IMR-90 (cell line): ENCODE results near the gene NUAK1. TPM values are rescaled to one million over a fixed set of nuclear protein-coding genes. Genes with fewer than 3 reads are reported as not detected.

Experiments
- ATAC-seq: fragments of 200-7000 bp; cut with Tn5 transposase; 2 replicates; pipeline ENCODE4 v1.9.1; 2020; ENCODE audit warnings: low read depth, mild to moderate bottlenecking, moderate library complexity
- BruUV-seq: library from RNA; stranded (reverse); fragments of 400-500 nt; replicated peaks from 2 replicates; lab custom pipeline; 2021; lab: Mats Ljungman, UMichigan
- CTCF ChIA-PET: fragments of 300-600 bp; formaldehyde crosslinking; extraction: SDS; loops from one replicate; lab custom pipeline; 2021; ENCODE audit warnings: antibody characterized with exemption; lab: Yijun Ruan, JAX
- POLR2A ChIA-PET: fragments of 300-600 bp; sonication (Branson Sonifier 250); formaldehyde crosslinking; loops from one replicate; lab custom pipeline; 2022; ENCODE audit warnings: antibody characterized with exemption; ENCODE audit not compliant: unreplicated experiment; lab: Charles Lee
- DNase-seq: peaks from one replicate; pipeline ENCODE4 v3.0.0; 2013
- H2AFZ ChIP-seq: replicated peaks from 2 replicates; pipeline ENCODE3; 2013; ENCODE audit warnings: low read length, mild to moderate bottlenecking; ENCODE audit not compliant: poor library complexity
- H2AK5ac ChIP-seq: 2 replicates; pipeline ENCODE4 v1.6.1; 2013; ENCODE audit warnings: low read depth, low read length, inconsistent platforms
- H2AK9ac ChIP-seq: replicated peaks from 2 replicates; pipeline ENCODE3; 2013; ENCODE audit warnings: mild to moderate bottlenecking, low read depth, low read length, moderate library complexity; ENCODE audit not compliant: poor library complexity
- H2BK120ac ChIP-seq: 2 replicates; pipeline ENCODE4 v1.6.1; 2013; ENCODE audit warnings: low read depth, low read length, inconsistent platforms
- H2BK15ac ChIP-seq: 3 replicates; pipeline ENCODE4 v1.6.1; 2013; ENCODE audit warnings: low read depth, low read length, inconsistent platforms
- H2BK20ac ChIP-seq: 2 replicates; pipeline ENCODE4 v1.6.1; 2013; ENCODE audit warnings: low read depth, mild to moderate bottlenecking, inconsistent platforms, low read length, moderate library complexity
- H2BK5ac ChIP-seq: 2 replicates; pipeline ENCODE4 v1.6.1; 2013; ENCODE audit warnings: mild to moderate bottlenecking, low read depth, low read length, inconsistent platforms; ENCODE audit not compliant: poor library complexity, severe bottlenecking
- H3K14ac ChIP-seq: replicated peaks from 2 replicates; pipeline ENCODE4 v1.6.1; 2013; ENCODE audit warnings: low read depth, low read length, inconsistent platforms
- H3K18ac ChIP-seq: 2 replicates; pipeline ENCODE4 v1.6.1; 2013; ENCODE audit warnings: low read depth, low read length, control low read depth
- H3K23ac ChIP-seq: 2 replicates; pipeline ENCODE4 v1.6.1; 2013; ENCODE audit warnings: low read depth, low read length, inconsistent platforms
- H3K27ac ChIP-seq: 2 replicates; pipeline ENCODE4 v1.5.1; 2013; ENCODE audit warnings: mild to moderate bottlenecking, control low read depth, low read length; ENCODE audit not compliant: insufficient read depth
- H3K27me3 ChIP-seq: 2 replicates; pipeline ENCODE4 v1.6.1; 2013; ENCODE audit warnings: low read length; ENCODE audit not compliant: control insufficient read depth, insufficient read depth
- H3K36me3 ChIP-seq: 2 replicates; pipeline ENCODE4 v1.6.1; 2013; ENCODE audit warnings: low read length, mixed read lengths; ENCODE audit not compliant: control insufficient read depth, insufficient read depth
- H3K4ac ChIP-seq: 2 replicates; pipeline ENCODE4 v1.6.1; 2013; ENCODE audit warnings: low read depth, low read length, inconsistent platforms
- H3K4me1 ChIP-seq: 2 replicates; pipeline ENCODE4 v1.6.1; 2013; ENCODE audit warnings: low read length, mixed read lengths; ENCODE audit not compliant: control insufficient read depth, insufficient read depth
- H3K4me2 ChIP-seq: 2 replicates; pipeline ENCODE4 v1.6.1; 2013; ENCODE audit warnings: low read depth, mild to moderate bottlenecking, control low read depth, low read length, moderate library complexity
- H3K4me3 ChIP-seq: 2 replicates; pipeline ENCODE4 v1.5.1; 2013; ENCODE audit warnings: low read depth, mild to moderate bottlenecking, control low read depth, low read length, moderate library complexity; ENCODE audit not compliant: insufficient read depth
- H3K56ac ChIP-seq: 2 replicates; pipeline ENCODE4 v1.6.1; 2013; ENCODE audit warnings: low read length, inconsistent platforms; ENCODE audit not compliant: insufficient read depth; ENCODE audit errors: extremely low read depth
- H3K79me1 ChIP-seq, 2 experiments: 2 replicates each; pipeline ENCODE4 v1.6.1; 2013; ENCODE audit warnings: low read length in 2 of 2, inconsistent platforms in 1 of 2, low read depth in 1 of 2
- H3K9ac ChIP-seq: 2 replicates; pipeline ENCODE4 v1.6.1; 2013; ENCODE audit warnings: low read depth, low read length, control low read depth
- H3K9me1 ChIP-seq: 2 replicates; pipeline ENCODE4 v1.6.1; 2013; ENCODE audit warnings: low read length, inconsistent platforms; ENCODE audit not compliant: insufficient read depth
- H3K9me3 ChIP-seq: 2 replicates; pipeline ENCODE4 v1.6.1; 2013; ENCODE audit warnings: low read length; ENCODE audit not compliant: control insufficient read depth, insufficient read depth
- H4K20me1 ChIP-seq: 2 replicates; pipeline ENCODE4 v1.6.1; 2013; ENCODE audit warnings: low read length, inconsistent platforms; ENCODE audit not compliant: insufficient read depth
- H4K5ac ChIP-seq: 2 replicates; pipeline ENCODE4 v1.6.1; 2013; ENCODE audit warnings: mild to moderate bottlenecking, low read depth, low read length, control low read depth
- H4K8ac ChIP-seq, 2 experiments: 2 replicates each; pipeline ENCODE4 v1.6.1; 2013; ENCODE audit warnings: low read depth in 2 of 2, low read length in 2 of 2, control low read depth in 1 of 2, inconsistent platforms in 1 of 2
- H4K91ac ChIP-seq: 2 replicates; pipeline ENCODE4 v1.6.1; 2013; ENCODE audit warnings: low read depth, low read length, inconsistent platforms; ENCODE audit not compliant: insufficient read depth
- BHLHE40 ChIP-seq: fragments of 150-350 bp; IDR thresholded peaks from 2 replicates; pipeline ENCODE4 v1.6.1; 2016; ENCODE audit warnings: mild to moderate bottlenecking, low read depth, low read length
- FOS ChIP-seq: fragments of 150-350 bp; IDR thresholded peaks from 2 replicates; pipeline ENCODE4 v1.6.1; 2016; ENCODE audit warnings: low read depth, low read length
- MAFK ChIP-seq: IDR thresholded peaks from 2 replicates; pipeline ENCODE4 v1.6.1; 2012; ENCODE audit warnings: low read depth, low read length, improper control_type of control experiment
- POLR2A ChIP-seq: IDR thresholded peaks from 2 replicates; pipeline ENCODE4 v1.6.1; 2012; ENCODE audit warnings: mild to moderate bottlenecking, low read depth, low read length
- RFX5 ChIP-seq: IDR thresholded peaks from 2 replicates; pipeline ENCODE4 v1.8.0; 2012; ENCODE audit warnings: low read depth, mild to moderate bottlenecking, low read length, moderate library complexity
- SMC3 ChIP-seq: fragments of 150-350 bp; IDR thresholded peaks from 2 replicates; pipeline ENCODE4 v1.6.1; 2016; ENCODE audit warnings: low read depth, mild to moderate bottlenecking, antibody characterized with exemption, low read length, moderate library complexity
- WGBS, 2 experiments: methylation state at CpG; one replicate each; pipeline versions ENCODE4 v1.1.5 to v1.1.7; 2013; ENCODE audit warnings: missing lambda C conversion rate in 2 of 2; ENCODE audit not compliant: insufficient read length in 1 of 2; ENCODE audit errors: extremely low coverage in 2 of 2; 5-methylcytosine and 5-hydroxymethylcytosine counted together
- dilution Hi-C: fragments of 300-500 bp; cut with HindIII; formaldehyde crosslinking; loops from one replicate; pipeline ENCODE4 v1.14.3; 2018; ENCODE audit warnings: low sequenced_read_pairs; ENCODE audit not compliant: unreplicated experiment
- in situ Hi-C: fragments of 300-500 bp; cut with MboI; formaldehyde crosslinking; loops from 3 replicates; pipeline ENCODE4 v1.14.3; 2019; ENCODE audit warnings: low sequenced_read_pairs, inconsistent platforms, mixed read lengths
- intact Hi-C: fragments of 100-400 bp; cut with micrococcal nuclease; formaldehyde crosslinking; loops from 2 replicates; pipeline ENCODE4 v1.10.0; 2022
- polyA plus RNA-seq, 3 experiments: library from polyadenylated mRNA; depleted of rRNA; stranded (reverse); fragments of >200 nt; gene quantifications; 2 replicates each; pipeline ENCODE4 v1.2.3, GENCODE V29; 2012; ENCODE audit warnings: low replicate concordance in 1 of 3
- total RNA-seq: library from RNA; depleted of rRNA; stranded (reverse); fragments of >200 nt; gene quantifications from 2 replicates; pipeline ENCODE4 v1.2.3, GENCODE V29; 2012

NUAK1 gene
- total and polyA plus RNA-seq, 2 of the 4 experiments (the other 2 are of a cell fraction): 4.8 to 8.8 TPM

- H2BK5ac ChIP-seq: no peak overlapping the region
- H3K27ac ChIP-seq: no peak overlapping the region
- POLR2A ChIA-PET: no interaction called here
- H3K23ac ChIP-seq: no peak overlapping the region
- H2BK15ac ChIP-seq: no peak overlapping the region
- H2BK120ac ChIP-seq: no peak overlapping the region
- no peak overlapping the region for H3K18ac ChIP-seq
- H3K56ac ChIP-seq: no peak overlapping the region
- DNase-seq (no peak), ATAC-seq (no peak)
- no peaks in the 10 kb centered on the region for H3K79me1 ChIP-seq
- TF ChIP-seq MAFK (no peak), BHLHE40 (no peak), RFX5 (no peak), FOS (no peak), SMC3 (no peak), POLR2A (no peak)
- no peak overlapping the region for H3K4ac ChIP-seq
- in situ Hi-C loops: no loop called here
- no peak overlapping the region for H2BK20ac ChIP-seq
- no peak overlapping the region for H4K8ac ChIP-seq
- no peaks in the 10 kb centered on the region for H3K4me1 ChIP-seq
- CTCF ChIA-PET: interaction anchor here (0.5 kb wide), 1 partner anchor 587 kb away, joined by 3 read pairs; no protein-coding TSS in a partner anchor
- no peak overlapping the region for H3K14ac ChIP-seq
- H3K9me1 ChIP-seq: no peaks in the 10 kb centered on the region
- dilution Hi-C loops: no loop called here
- H2AK5ac ChIP-seq: no peak overlapping the region
- no peak overlapping the region for H4K5ac ChIP-seq
- peaks cover 36% of the 10 kb centered on the region for H3K27me3 ChIP-seq
- H3K9ac ChIP-seq: no peak overlapping the region
- no peak overlapping the region for H2AFZ ChIP-seq
- no peak overlapping the region for H3K4me2 ChIP-seq
- no peaks in the 10 kb centered on the region for H4K20me1 ChIP-seq
- no peaks in the 10 kb centered on the region for H3K36me3 ChIP-seq
- BruUV-seq: no TSS peak
- WGBS, 2 experiments: 40% methylated on average over 3 of the region's 10 CpGs; no CpG with 5 or more reads in 1 of the 2 experiments
- no peak overlapping the region for H3K4me3 ChIP-seq
- H3K9me3 ChIP-seq: no peaks in the 10 kb centered on the region
- H2AK9ac ChIP-seq: no peak overlapping the region
- intact Hi-C loops: no loop called here
- H4K91ac ChIP-seq: no peak overlapping the region
These were observed 49.5 kb upstream of the NUAK1 start for GRCh38 chr12:106188256-106188655.
